Duodenal mucosa (tissue), 2 donors: ENCODE results near the gene RPS6KB2.
"Not testable (repeated sequence)": the region's sequence is repeated elsewhere in the genome, so short reads cannot be mapped to it uniquely, and the experiment has no call there.

Source experiments
- H3K27ac ChIP-seq: one replicate; pipeline ENCODE4 v1.7.0; 2013; ENCODE audit warnings: low read depth, low read length
- H3K27me3 ChIP-seq, 2 donors: one replicate each; pipeline ENCODE4 v1.7.0; 2013; ENCODE audit warnings: low read length in 2 of 2, control low read depth in 1 of 2; ENCODE audit not compliant: insufficient read depth in 2 of 2, control insufficient read depth in 1 of 2
- H3K36me3 ChIP-seq, 2 donors: one replicate each; pipeline ENCODE4 v1.7.0; 2013; ENCODE audit warnings: low read length in 2 of 2, control low read depth in 1 of 2; ENCODE audit not compliant: insufficient read depth in 2 of 2, control insufficient read depth in 1 of 2
- H3K4me1 ChIP-seq, 2 donors: one replicate each; pipeline ENCODE4 v1.7.0; 2013; ENCODE audit warnings: low read length in 2 of 2, control low read depth in 1 of 2; ENCODE audit not compliant: insufficient read depth in 2 of 2, control insufficient read depth in 1 of 2
- H3K4me3 ChIP-seq, 2 donors: one replicate each; pipeline ENCODE4 v1.7.0; 2013; ENCODE audit warnings: low read length in 2 of 2, low read depth in 1 of 2
- H3K9ac ChIP-seq, 2 donors: one replicate each; pipeline ENCODE4 v1.7.0; 2013; ENCODE audit warnings: low read length in 2 of 2, low read depth in 1 of 2
- H3K9me3 ChIP-seq, 2 donors: one replicate each; pipeline ENCODE4 v1.7.0; 2013; ENCODE audit warnings: low read length in 2 of 2, control low read depth in 1 of 2; ENCODE audit not compliant: control insufficient read depth in 1 of 2

The RPS6KB2 gene

DNA sequence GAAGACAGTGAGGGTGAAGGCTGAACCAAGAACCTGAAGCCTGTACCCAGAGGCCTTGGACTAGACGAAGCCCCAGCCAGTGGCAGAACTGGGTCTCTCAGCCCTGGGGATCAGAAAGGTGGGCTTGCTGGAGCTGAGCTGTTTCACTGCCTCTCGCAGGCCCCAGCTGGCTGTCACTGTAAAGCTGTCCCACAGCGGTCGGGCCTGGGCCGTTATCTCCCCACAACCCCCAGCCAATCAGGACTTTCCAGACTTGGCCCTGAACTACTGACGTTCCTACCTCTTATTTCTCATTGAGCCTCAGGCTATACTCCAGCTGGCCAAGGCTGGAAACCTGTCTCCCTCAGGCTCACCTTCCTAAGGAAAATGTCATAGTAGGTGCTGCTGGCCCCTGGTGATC lies 30.8 kb upstream of the RPS6KB2 start:
- H3K27ac ChIP-seq = no peak overlapping the region
- no peak overlapping the region for H3K4me3 ChIP-seq
- H3K36me3 ChIP-seq = peaks cover 25 to 55% of the 10 kb centered on the region in 2 donors
- no peak overlapping the region for H3K9ac ChIP-seq
- no peaks in the 10 kb centered on the region for H3K27me3 ChIP-seq
- peaks cover 18 to 38% of the 10 kb centered on the region in 2 donors for H3K4me1 ChIP-seq
- H3K9me3 ChIP-seq = no peaks in the 10 kb centered on the region

DNA sequence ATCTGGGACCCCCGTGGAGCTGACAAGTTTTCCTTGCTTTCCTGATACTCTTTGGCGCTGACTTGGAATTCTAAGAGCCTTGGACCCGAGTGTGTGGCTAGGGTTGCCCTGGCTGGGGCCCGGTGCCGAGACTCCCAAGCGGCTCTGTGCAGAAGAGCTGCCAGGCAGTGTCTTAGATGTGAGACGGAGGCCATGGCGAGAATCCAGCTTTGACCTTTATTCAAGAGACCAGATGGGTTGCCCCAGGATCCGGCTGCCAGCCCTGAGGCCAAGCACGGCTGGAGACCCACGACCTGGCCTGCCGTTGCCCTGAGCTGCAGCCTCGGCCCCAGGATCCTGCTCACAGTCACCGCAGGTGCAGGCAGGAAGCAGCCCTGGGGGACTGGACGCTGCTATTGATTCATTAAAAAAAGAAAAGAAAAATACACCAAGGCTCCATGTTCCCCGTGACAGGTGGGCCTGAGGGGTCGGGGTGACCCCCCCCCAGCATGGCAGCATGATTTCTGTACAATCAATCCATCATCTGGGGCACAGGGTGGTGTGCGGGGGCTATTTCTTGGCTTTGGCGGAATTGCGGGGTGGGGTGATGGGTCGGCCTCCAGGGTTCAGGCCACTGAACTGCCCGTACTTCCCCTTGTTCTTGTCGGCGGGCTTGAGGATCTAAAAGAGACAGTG lies 30.2 kb upstream of the RPS6KB2 start:
- Histone ChIP-seq H3K4me1 (peaks cover 14 to 40% of the 10 kb centered on the region in 2 donors), H3K4me3 (no peak overlapping the region), H3K27me3 (no peaks in the 10 kb centered on the region), H3K27ac (no peak overlapping the region), H3K9me3 (no peaks in the 10 kb centered on the region), H3K36me3 (peaks cover 25 to 55% of the 10 kb centered on the region in 2 donors), H3K9ac (no peak overlapping the region)

GRCh38 chr11:67398661-67399563 lies 29.4 kb upstream of the RPS6KB2 start:
- Histone ChIP-seq H3K9ac (no peak overlapping the region), H3K4me1 (peaks cover 14 to 42% of the 10 kb centered on the region in 2 donors), H3K27ac (no peak overlapping the region), H3K9me3 (no peaks in the 10 kb centered on the region), H3K27me3 (no peaks in the 10 kb centered on the region), H3K4me3 (no peak overlapping the region), H3K36me3 (peaks cover 25 to 47% of the 10 kb centered on the region in 2 donors)

DNA sequence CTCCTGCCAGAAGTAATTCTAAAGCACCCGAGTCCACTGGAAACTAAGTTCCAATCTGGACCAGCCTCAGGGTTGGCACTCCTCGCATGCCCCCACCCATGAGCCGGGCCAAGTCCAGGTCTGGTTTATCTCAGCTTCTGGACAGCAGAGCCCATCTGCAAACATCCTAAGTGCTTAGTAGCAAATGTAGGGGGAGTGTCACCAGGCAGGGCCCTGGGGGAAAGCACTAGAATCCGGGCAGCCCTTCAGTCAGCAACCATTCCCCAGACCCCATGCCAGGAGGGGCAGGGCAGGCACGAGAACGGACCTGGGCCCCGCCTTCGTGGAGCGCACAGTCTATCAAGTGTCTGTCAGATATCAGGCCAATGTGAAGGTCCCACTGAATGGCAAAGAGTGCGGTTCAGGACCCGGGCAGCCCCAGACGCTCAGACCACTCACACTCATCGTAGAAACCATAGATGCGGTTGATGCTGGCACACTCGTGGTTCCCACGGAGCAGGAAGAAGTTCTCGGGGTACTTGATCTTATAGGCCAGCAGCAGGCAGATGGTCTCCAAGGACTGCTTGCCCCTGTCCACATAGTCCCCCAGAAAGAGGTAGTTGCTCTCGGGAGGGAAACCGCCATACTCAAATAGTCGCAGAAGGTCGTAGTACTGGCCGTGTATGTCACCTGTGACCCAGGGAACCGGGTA lies 27.9 kb upstream of the RPS6KB2 start:
- Histone ChIP-seq H3K9ac (peak overlapping the region; percentile 90 to 91), H3K27ac (peak overlapping the region; percentile 89), H3K4me3 (peak overlapping the region; percentile 85 to 87), H3K9me3 (no peaks in the 10 kb centered on the region), H3K36me3 (peaks cover 25 to 38% of the 10 kb centered on the region in 2 donors), H3K4me1 (peaks cover 14 to 51% of the 10 kb centered on the region in 2 donors), H3K27me3 (no peaks in the 10 kb centered on the region)

GRCh38 chr11:67400942-67401494 lies 27.3 kb upstream of the RPS6KB2 start:
- Histone ChIP-seq H3K36me3 (peaks cover 25 to 32% of the 10 kb centered on the region in 2 donors), H3K27me3 (no peaks in the 10 kb centered on the region), H3K4me3 (peak overlapping the region; percentile 85 to 87), H3K4me1 (peaks cover 14 to 56% of the 10 kb centered on the region in 2 donors), H3K9me3 (no peaks in the 10 kb centered on the region), H3K9ac (peak overlapping the region; percentile 90 to 91), H3K27ac (peak overlapping the region; percentile 89)

DNA sequence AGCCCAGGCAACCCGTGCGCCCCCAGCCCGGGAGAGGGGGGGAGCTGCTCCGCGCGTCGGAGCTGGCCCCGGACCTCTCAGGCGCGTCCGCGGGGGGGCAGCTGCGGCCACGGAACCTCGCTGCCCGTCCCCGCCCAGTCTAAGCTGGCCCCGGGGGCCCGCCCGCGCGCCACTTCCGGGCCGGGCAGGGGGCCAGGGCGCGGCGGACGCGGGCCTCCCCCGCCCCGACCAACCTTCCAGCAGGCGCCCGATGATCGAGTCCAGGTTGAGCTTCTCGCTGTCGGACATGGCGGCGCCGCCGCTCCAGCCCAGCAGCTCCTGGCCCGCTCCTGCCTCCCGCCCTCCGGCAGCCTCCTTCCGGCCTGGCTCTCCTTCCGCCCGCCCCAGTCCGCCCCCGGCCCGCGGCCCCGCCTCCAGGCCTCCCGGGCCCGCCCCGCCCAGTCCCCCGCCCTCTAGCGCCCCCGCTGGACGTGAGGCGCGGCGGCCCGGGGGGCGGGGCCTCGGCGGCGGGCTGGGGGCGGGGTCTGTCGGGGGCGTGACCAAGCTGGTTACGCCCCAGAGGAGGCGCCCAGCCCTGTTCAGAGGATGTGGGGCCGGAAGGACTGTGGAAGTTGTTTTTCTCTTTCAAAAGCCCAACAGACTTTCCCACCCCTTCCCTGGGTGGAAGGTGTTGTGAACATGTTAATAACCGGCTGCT lies 26.7 kb upstream of the RPS6KB2 start, which contains the start of gene PPP1CA:
Gene PPP1CA (minus strand): TSS at position 364 of the 697 bp plus-strand sequence. CDS start 76 bp downstream, at position 288.
- no peaks in the 10 kb centered on the region for H3K9me3 ChIP-seq
- H3K4me3 ChIP-seq = peak within 1 kb of the TSS; percentile 85 to 87
- H3K27ac ChIP-seq = peak within 1 kb of the TSS; percentile 95
- no peaks in the 10 kb centered on the region for H3K27me3 ChIP-seq
- peak within 1 kb of the TSS; percentile 90 to 91 for H3K9ac ChIP-seq
- peaks cover 25 to 27% of the 10 kb centered on the region in 2 donors for H3K36me3 ChIP-seq
- H3K4me1 ChIP-seq = peaks cover 14 to 61% of the 10 kb centered on the region in 2 donors

GRCh38 chr11:67402192-67402839 lies 26.0 kb upstream of the RPS6KB2 start:
- H3K27ac ChIP-seq = peak overlapping the region; percentile 95
- peak overlapping the region; percentile 80 to 91 for H3K9ac ChIP-seq
- H3K27me3 ChIP-seq, H3K9me3 ChIP-seq: not testable (repeated sequence)
- H3K4me3 ChIP-seq = peak overlapping the region; percentile 70 to 83
- H3K36me3 ChIP-seq = peaks cover 21 to 23% of the 10 kb centered on the region in 2 donors
- H3K4me1 ChIP-seq = peaks cover 14 to 66% of the 10 kb centered on the region in 2 donors

DNA sequence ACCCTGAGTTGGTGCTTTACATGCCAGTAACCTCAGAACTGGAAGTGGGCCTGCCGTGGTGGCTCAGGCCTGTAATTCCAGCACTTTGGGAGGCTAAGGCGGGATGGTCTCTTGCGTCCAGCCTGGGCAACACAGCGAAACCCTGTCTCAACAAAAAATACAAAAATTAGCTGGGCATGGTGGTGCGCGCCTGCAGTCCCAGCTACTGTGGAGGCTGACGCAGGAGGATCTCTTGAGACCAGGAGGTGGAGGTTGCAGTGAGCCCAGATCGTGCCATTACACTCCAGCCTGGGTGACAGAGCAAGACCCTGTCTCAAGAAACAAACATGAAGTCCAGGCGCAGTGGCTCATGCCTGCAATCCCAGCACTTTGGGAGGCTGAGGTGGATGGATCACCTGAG lies 25.2 kb upstream of the RPS6KB2 start:
- Histone ChIP-seq H3K36me3 (peaks cover 14 to 15% of the 10 kb centered on the region in 2 donors), H3K4me3 (peak overlapping the region in 1 of 2 donors; percentile 28), H3K4me1 (peaks cover 14 to 70% of the 10 kb centered on the region in 2 donors)
- H3K27me3 ChIP-seq, H3K9me3 ChIP-seq, H3K27ac ChIP-seq, H3K9ac ChIP-seq: not testable (repeated sequence)
